Thyroid gland (tissue), 4 donors: ENCODE results near the gene APEX1. TPM values are rescaled to one million over a fixed set of nuclear protein-coding genes. Genes with fewer than 3 reads are reported as not detected.

Source experiments
- DNase-seq, 2 donors: peaks; one replicate each; pipeline ENCODE4 v3.0.0-alpha.2; 2019
- H3K27ac ChIP-seq, 3 donors: fragments of 200-600 bp; sonication (generic); 1 replicate in 2 of 3; 2 replicates in 1 of 3; pipeline ENCODE4 v1.5.1; 2016 to 2019; ENCODE audit warnings: mild to moderate bottlenecking in 1 of 3, moderate library complexity in 1 of 3
- H3K27me3 ChIP-seq: fragments of 200-600 bp; sonication (generic); one replicate; pipeline ENCODE4 v1.5.1; 2019
- H3K36me3 ChIP-seq, 2 donors: fragments of 200-600 bp; sonication (generic); one replicate each; pipeline ENCODE4 v1.5.1; 2016 to 2019
- H3K4me1 ChIP-seq, 2 donors: fragments of 200-600 bp; sonication (generic); one replicate each; pipeline ENCODE4 v1.5.1; 2017 to 2019
- H3K4me3 ChIP-seq, 3 donors: fragments of 200-600 bp; sonication (generic); replicated peaks in 1 of 3; 1 replicate in 2 of 3; 2 replicates in 1 of 3; pipeline ENCODE4 v1.5.1; 2016; ENCODE audit warnings: mild to moderate bottlenecking in 1 of 3
- H3K9me3 ChIP-seq: fragments of 200-600 bp; sonication (generic); one replicate; pipeline ENCODE4 v1.5.1; 2017
- POLR2A ChIP-seq, 2 donors: fragments of 450-650 bp; IDR thresholded peaks; one replicate each; pipeline ENCODE4 v1.6.1; 2017; ENCODE audit warnings: antibody characterized with exemption in 2 of 2, mild to moderate bottlenecking in 2 of 2, moderate library complexity in 1 of 2
- WGBS, 2 donors: methylation state at CpG; one replicate each; pipeline ENCODE4 v1.1.5; 2017; 5-methylcytosine and 5-hydroxymethylcytosine counted together
- intact Hi-C: fragments of 100-400 bp; cut with DNase I; formaldehyde crosslinking; loops from one replicate; pipeline ENCODE4 v1.15.1; 2023
- total RNA-seq, 4 donors: library from RNA; depleted of rRNA; stranded (reverse); fragments of >200 nt; gene quantifications; one replicate each; pipeline ENCODE4 v1.2.3, GENCODE V29; 2016
- TF ChIP-seq, protein P1 (sequence below), 6 experiments: fragments of 200-600 bp in 3 of 6; fragments of 450-650 bp in 3 of 6; sonication (generic) in 3 of 6; IDR thresholded peaks; one replicate each; pipeline ENCODE4 v1.5.1; 2016 to 2019; ENCODE audit warnings: antibody characterized with exemption in 6 of 6, mild to moderate bottlenecking in 2 of 6, inconsistent platforms in 1 of 6, moderate library complexity in 1 of 6

APEX1 gene
- total RNA-seq, 4 donors from 2014 or later: 133 to 179 (median 142) TPM

DNA sequence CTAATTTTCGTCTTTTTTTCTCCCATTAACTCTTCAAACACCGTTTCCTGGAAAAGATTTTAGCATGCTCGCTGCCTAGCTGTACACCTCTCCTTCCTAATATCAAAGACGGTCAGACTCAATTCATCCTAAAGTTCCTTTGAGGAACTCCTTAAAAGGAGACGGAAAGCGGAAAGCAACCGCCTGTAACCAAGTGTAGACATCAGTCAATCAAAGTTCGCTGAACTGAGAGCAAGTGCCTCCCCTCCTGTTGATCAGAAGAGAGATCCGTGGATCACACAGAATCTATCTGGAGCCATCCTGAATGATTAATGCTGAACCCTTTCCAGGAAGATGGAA, 41.3 kb upstream of the APEX1 start:
- no peak for TF ChIP-seq POLR2A (IDR thresholded peaks at IDR 0.05)
- TF ChIP-seq, protein P1, sequence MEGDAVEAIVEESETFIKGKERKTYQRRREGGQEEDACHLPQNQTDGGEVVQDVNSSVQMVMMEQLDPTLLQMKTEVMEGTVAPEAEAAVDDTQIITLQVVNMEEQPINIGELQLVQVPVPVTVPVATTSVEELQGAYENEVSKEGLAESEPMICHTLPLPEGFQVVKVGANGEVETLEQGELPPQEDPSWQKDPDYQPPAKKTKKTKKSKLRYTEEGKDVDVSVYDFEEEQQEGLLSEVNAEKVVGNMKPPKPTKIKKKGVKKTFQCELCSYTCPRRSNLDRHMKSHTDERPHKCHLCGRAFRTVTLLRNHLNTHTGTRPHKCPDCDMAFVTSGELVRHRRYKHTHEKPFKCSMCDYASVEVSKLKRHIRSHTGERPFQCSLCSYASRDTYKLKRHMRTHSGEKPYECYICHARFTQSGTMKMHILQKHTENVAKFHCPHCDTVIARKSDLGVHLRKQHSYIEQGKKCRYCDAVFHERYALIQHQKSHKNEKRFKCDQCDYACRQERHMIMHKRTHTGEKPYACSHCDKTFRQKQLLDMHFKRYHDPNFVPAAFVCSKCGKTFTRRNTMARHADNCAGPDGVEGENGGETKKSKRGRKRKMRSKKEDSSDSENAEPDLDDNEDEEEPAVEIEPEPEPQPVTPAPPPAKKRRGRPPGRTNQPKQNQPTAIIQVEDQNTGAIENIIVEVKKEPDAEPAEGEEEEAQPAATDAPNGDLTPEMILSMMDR (IDR thresholded peaks at IDR 0.05): no peak
- peak; percentile 12 to 13 for DNase-seq
- H3K36me3 ChIP-seq: no peaks in the 10 kb centered on the region
- 1 to 4% methylated on average over 9 of the region's 9 CpGs for WGBS, 2 donors
- peak overlapping the region; percentile 1 to 76 (median 57) for H3K4me3 ChIP-seq
- intact Hi-C loops: loop anchor here (5.0 to 10.0 kb wide), 2 partner anchors 51 to 194 kb away; partner anchors contain the start of genes PIP4P1 and PNP
- H3K4me1 ChIP-seq: peaks cover 5 to 11% of the 10 kb centered on the region in 2 donors
- H3K27ac ChIP-seq: peak overlapping the region; percentile 93 to 98 (median 94)
- no peaks in the 10 kb centered on the region for H3K27me3 ChIP-seq
- H3K9me3 ChIP-seq: no peaks in the 10 kb centered on the region

DNA sequence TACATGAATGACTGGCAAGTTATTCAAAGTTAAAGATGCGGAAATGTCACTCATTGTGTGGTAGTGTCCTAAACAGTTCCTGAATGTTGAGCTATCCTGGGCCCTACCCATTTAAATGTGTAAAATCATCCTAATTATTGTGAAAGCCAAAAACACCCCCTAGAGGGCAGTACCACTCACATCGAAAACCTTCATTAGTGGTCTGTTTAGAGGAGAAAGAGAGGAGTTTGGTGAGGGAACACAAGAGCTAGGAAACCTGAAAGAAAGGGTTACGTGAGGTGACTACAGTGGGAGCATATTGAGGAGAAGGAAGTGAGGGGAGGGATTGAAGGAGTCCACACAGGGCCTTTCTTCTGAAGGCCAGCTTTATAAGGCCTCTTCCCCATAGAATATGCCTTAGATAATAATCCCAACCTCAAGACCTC, 39.2 kb upstream of the APEX1 start:
- peak overlapping the region in 1 of 3 donors; percentile 35 for H3K27ac ChIP-seq
- H3K4me1 ChIP-seq: peaks cover 5 to 11% of the 10 kb centered on the region in 2 donors
- no peaks in the 10 kb centered on the region for H3K27me3 ChIP-seq
- H3K36me3 ChIP-seq: no peaks in the 10 kb centered on the region
- intact Hi-C loops: loop anchor here (10.0 kb wide), 1 partner anchor 49 kb away; the partner anchor contains the start of genes PIP4P1 and PNP
- no peak for TF ChIP-seq POLR2A (IDR thresholded peaks at IDR 0.05)
- TF ChIP-seq, protein P1 (IDR thresholded peaks at IDR 0.05): peak in 5 of 6 experiments; percentile 49 to 61 (median 57)
- WGBS, 2 donors: 47 to 62% methylated on average over 3 of the region's 3 CpGs
- H3K9me3 ChIP-seq: no peaks in the 10 kb centered on the region
- no peak overlapping the region for H3K4me3 ChIP-seq
- DNase-seq: peak; percentile 15 to 17

DNA sequence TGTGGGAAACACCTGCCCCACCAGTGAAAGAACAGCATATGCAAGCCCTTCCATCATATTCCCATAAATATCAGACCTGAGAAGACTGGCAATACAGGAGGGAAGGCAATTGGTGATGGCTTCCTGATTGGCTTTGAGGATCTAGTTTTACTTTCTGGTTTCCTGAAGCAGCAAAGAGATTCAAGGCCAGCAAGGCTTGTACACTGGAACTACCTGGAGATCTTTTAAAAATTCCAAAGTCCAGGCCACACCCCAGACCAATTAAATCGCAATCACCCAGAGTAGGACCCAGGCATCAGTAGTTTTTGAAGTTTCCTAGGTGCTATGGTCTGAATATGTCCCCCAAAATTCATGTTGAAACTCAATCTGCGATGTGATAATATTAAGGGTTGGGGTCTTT, 38.8 kb upstream of the APEX1 start:
- intact Hi-C loops: loop anchor here (10.0 kb wide), 1 partner anchor 49 kb away; the partner anchor contains the start of genes PIP4P1 and PNP
- Histone ChIP-seq H3K4me1 (peaks cover 5 to 11% of the 10 kb centered on the region in 2 donors), H3K9me3 (no peaks in the 10 kb centered on the region), H3K4me3 (no peak overlapping the region), H3K27me3 (no peaks in the 10 kb centered on the region), H3K36me3 (no peaks in the 10 kb centered on the region), H3K27ac (peak overlapping the region in 1 of 3 donors; percentile 35)
- no peak for DNase-seq
- TF ChIP-seq, protein P1 (IDR thresholded peaks at IDR 0.05): no peak
- TF ChIP-seq POLR2A (IDR thresholded peaks at IDR 0.05): no peak
- 94 to 95% methylated on average over 2 of the region's 2 CpGs for WGBS, 2 donors

DNA sequence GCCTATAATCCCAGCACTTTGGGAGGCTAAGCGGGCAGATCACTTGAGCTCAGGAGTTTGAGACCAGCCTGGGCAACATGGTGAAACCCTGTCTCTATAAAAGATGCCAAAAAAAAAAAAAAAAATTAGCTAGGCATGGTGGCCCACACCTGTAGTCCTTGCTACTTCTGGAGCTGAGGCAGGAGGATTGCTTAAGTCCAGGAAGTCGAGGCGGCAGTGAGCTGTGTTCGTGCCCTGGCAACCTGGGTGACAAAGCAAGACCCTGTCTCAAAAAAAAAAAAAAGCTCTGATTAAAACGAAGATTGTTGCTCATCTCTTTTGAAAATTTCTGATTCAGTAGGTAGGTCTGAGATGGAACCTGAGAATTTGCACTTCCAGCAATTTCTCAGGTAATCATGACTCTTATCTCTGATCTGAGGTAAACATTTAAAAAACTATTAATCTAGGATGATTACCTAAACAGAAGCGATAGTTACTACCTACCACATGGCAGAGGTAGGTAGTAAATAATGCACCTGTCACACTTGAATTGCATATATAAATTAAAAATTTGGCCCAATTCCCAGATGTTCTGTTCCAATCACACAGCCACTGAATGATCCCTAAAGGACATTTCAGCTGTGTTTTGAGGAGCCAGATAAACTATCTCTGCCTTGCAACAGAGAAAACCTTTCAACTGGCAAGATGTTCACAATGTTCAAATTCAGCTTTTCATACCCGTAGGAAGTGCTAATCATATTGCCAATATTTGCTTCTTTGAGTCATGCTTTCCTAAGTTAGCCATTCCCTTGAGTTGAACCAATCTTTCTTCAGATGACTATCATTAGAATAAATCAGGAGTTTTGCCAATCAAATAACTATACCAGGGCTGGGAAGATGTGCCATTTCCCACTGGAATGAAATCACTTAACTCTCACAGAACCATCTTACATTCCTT, 37.5 kb upstream of the APEX1 start:
- H3K4me3 ChIP-seq: no peak overlapping the region
- 85 to 88% methylated on average over 7 of the region's 7 CpGs for WGBS, 2 donors
- peaks cover 5 to 11% of the 10 kb centered on the region in 2 donors for H3K4me1 ChIP-seq
- H3K27me3 ChIP-seq: no peaks in the 10 kb centered on the region
- no peaks in the 10 kb centered on the region for H3K9me3 ChIP-seq
- TF ChIP-seq, protein P1 (IDR thresholded peaks at IDR 0.05): no peak
- no peak for TF ChIP-seq POLR2A (IDR thresholded peaks at IDR 0.05)
- no peaks in the 10 kb centered on the region for H3K36me3 ChIP-seq
- no peak for DNase-seq
- H3K27ac ChIP-seq: no peak overlapping the region
- intact Hi-C loops: loop anchor here (10.0 kb wide), 1 partner anchor 47 kb away; the partner anchor contains the start of genes PIP4P1 and PNP
